AG04449 (cell line): ENCODE results near the gene GRIN3A.
A peak's percentile ranks its signal among the peaks of the same experiment; 100 is the strongest.

ENCODE experiments used
- CTCF ChIA-PET: fragments of 350-600 bp; formaldehyde crosslinking; extraction: SDS; loops from one replicate; lab custom pipeline; 2021; ENCODE audit warnings: antibody characterized with exemption; lab: Yijun Ruan, JAX
- POLR2A ChIA-PET: fragments of 400-600, 350-600 bp; formaldehyde crosslinking; extraction: SDS; loops from one replicate; lab custom pipeline; 2020; ENCODE audit warnings: antibody characterized with exemption, inconsistent platforms; lab: Yijun Ruan, JAX
- DNase-seq: peaks from one replicate; pipeline ENCODE4 v3.0.0-alpha.2; 2010; ENCODE audit warnings: low read depth, low spot score
- H3K4me3 ChIP-seq: 2 replicates; pipeline ENCODE4 v1.5.1; 2011; ENCODE audit warnings: low read depth, mild to moderate bottlenecking, control low read depth, low read length
- TF ChIP-seq, protein P1 (sequence below): IDR thresholded peaks from one replicate; pipeline ENCODE4 v1.5.1; 2011; ENCODE audit warnings: mild to moderate bottlenecking, moderate library complexity, low read length, control low read depth, inconsistent platforms; ENCODE audit not compliant: insufficient read depth; ENCODE audit errors: missing control alignments

The GRIN3A gene

GRCh38 chr9:101540069-101540468 lies 198.4 kb downstream of the GRIN3A start:
- H3K4me3 ChIP-seq = no peak overlapping the region
- ChIA-PET POLR2A (no interaction called here), CTCF (interaction anchor here (1.1 to 27.2 kb wide), 4 partner anchors 10 to 91 kb away, joined by 6 to 975 read pairs (median 9); no protein-coding TSS in a partner anchor)
- no peak for DNase-seq
- TF ChIP-seq, protein P1, sequence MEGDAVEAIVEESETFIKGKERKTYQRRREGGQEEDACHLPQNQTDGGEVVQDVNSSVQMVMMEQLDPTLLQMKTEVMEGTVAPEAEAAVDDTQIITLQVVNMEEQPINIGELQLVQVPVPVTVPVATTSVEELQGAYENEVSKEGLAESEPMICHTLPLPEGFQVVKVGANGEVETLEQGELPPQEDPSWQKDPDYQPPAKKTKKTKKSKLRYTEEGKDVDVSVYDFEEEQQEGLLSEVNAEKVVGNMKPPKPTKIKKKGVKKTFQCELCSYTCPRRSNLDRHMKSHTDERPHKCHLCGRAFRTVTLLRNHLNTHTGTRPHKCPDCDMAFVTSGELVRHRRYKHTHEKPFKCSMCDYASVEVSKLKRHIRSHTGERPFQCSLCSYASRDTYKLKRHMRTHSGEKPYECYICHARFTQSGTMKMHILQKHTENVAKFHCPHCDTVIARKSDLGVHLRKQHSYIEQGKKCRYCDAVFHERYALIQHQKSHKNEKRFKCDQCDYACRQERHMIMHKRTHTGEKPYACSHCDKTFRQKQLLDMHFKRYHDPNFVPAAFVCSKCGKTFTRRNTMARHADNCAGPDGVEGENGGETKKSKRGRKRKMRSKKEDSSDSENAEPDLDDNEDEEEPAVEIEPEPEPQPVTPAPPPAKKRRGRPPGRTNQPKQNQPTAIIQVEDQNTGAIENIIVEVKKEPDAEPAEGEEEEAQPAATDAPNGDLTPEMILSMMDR = no peak

- no peak for DNase-seq
- POLR2A ChIA-PET = interaction anchor here (0.6 kb wide), 1 partner anchor 29 kb away, joined by 3 read pairs; no protein-coding TSS in a partner anchor
- CTCF ChIA-PET = interaction anchor here (1.0 to 27.2 kb wide), 7 partner anchors 11 to 91 kb away, joined by 3 to 975 read pairs (median 3); no protein-coding TSS in a partner anchor
- H3K4me3 ChIP-seq = no peak overlapping the region
- TF ChIP-seq, protein P1 = no peak
Measured at GRCh38 chr9:101536938-101537337, 201.5 kb downstream of the GRIN3A start.

DNA sequence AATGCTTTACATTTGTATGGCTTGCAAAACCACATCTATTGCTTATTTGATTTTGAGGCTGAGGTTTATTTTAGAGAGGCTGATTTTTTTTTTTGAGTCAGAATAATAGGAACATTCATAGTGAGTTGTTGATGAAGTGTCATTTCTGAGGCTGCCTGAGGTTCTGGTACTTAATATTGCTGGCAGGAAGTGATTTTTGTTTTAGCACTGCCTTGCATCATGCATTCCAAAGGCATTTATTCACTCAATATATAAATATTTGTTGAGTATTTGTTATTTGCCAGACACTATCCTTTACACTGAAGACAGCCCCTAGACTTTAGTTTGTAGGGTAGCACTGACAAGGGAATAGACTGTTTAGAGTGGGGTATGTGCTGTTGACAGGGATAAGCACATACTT lies 202.1 kb downstream of the GRIN3A start:
- ChIA-PET POLR2A (no interaction called here), CTCF (interaction anchor here (4.1 to 27.2 kb wide), 2 partner anchors 74 to 87 kb away, joined by 29 to 975 read pairs; no protein-coding TSS in a partner anchor)
- DNase-seq = no peak
- TF ChIP-seq, protein P1 = no peak
- no peak overlapping the region for H3K4me3 ChIP-seq

- H3K4me3 ChIP-seq = peak within 1 kb of the TSS; percentile 85
- DNase-seq = peak; percentile 86
- ChIA-PET POLR2A (interaction anchor here (1.1 to 2.1 kb wide), 4 partner anchors 47 to 135 kb away, joined by 3 to 6 read pairs (median 6); partner anchors contain the start of genes MRPL50 and ZNF189), CTCF (interaction anchor here (0.8 to 27.2 kb wide), 12 partner anchors 9 to 222 kb away, joined by 3 to 975 read pairs (median 4); a partner anchor contains a TSS)
- TF ChIP-seq, protein P1 = no peak
Measured at GRCh38 chr9:101533334-101534204, 204.9 kb downstream of the GRIN3A start, which contains the start of gene RNF20. Gene RNF20 (plus strand): TSS chr9:101533853. CDS start chr9:101535424, 1,571 bp downstream.

- CTCF ChIA-PET = interaction anchor here (0.6 to 27.2 kb wide), 30 partner anchors 10 to 143 kb away, joined by 3 to 975 read pairs (median 5); a partner anchor contains a TSS
Measured at GRCh38 chr9:101530076-101530711, 208.3 kb downstream of the GRIN3A start.

More at GRCh38 chr9:101530076-101530711, 208.3 kb downstream of the GRIN3A start:
- no peak for DNase-seq
- TF ChIP-seq, protein P1 = peak; percentile 73
- POLR2A ChIA-PET = interaction anchor here (1.0 kb wide), 1 partner anchor 22 kb away, joined by 3 read pairs; no protein-coding TSS in a partner anchor
- no peak overlapping the region for H3K4me3 ChIP-seq
